ENCODE measurements around the gene JAZF1. TPM values are rescaled to one million over a fixed set of nuclear protein-coding genes. Genes with fewer than 3 reads are reported as not detected.

Gene JAZF1
- 4.9 and 5.8 TPM in 2 replicates for total RNA-seq

GRCh38 chr7:28180364-28181147 is at the start of gene JAZF1:
Gene JAZF1 (minus strand): TSS chr7:28180795.

Other genes starting within 250 kb of the JAZF1 start
- gene CREB5, start 231.7 kb upstream of the JAZF1 start, total RNA-seq: 5.4 and 5.9 TPM in 2 replicates